PC-3 (cell line): ENCODE data around the gene EPHB2.

Experiments used
- CTCF ChIP-seq: fragments of 300-600 bp; sonication (generic); conservative IDR thresholded peaks from 2 replicates; pipeline ENCODE4 v1.5.1; 2017; ENCODE audit warnings: antibody characterized with exemption, low read depth, mild to moderate bottlenecking, low read length
- EZH2 ChIP-seq: fragments of 300-600 bp; sonication (generic); IDR thresholded peaks from one replicate; pipeline ENCODE4 v1.6.1; 2017; ENCODE audit warnings: antibody characterized with exemption, mild to moderate bottlenecking, low read length; ENCODE audit not compliant: unreplicated experiment
- EZH2phosphoT487 ChIP-seq: fragments of 300-600 bp; sonication (generic); IDR thresholded peaks from 2 replicates; pipeline ENCODE4 v1.6.1; 2018; ENCODE audit warnings: mild to moderate bottlenecking, antibody characterized with exemption, low read length, borderline replicate concordance

- no peak for TF ChIP-seq CTCF
- no peak for TF ChIP-seq EZH2
- no peak for TF ChIP-seq EZH2phosphoT487
Measured at GRCh38 chr1:22845398-22845935, 134.8 kb downstream of the EPHB2 start.
